Osteocyte (in vitro differentiated cells): ENCODE measurements around the gene NUMBL. TPM values are rescaled to one million over a fixed set of nuclear protein-coding genes. Genes with fewer than 3 reads are reported as not detected.

Experiments used
- DNase-seq: peaks from one replicate; pipeline ENCODE4 v3.0.0; 2021; ENCODE audit warnings: mixed read lengths; ENCODE audit not compliant: unreplicated experiment; ENCODE audit errors: extremely low spot score
- H3K27ac Mint-ChIP-seq: one replicate; pipeline ENCODE4 v1.8.0; 2021; ENCODE audit warnings: mild to moderate bottlenecking, mixed read lengths; ENCODE audit not compliant: unreplicated experiment
- H3K27me3 Mint-ChIP-seq: one replicate; pipeline ENCODE4 v1.8.0; 2021; ENCODE audit warnings: mixed read lengths; ENCODE audit not compliant: unreplicated experiment
- H3K36me3 Mint-ChIP-seq: one replicate; pipeline ENCODE4 v1.8.0; 2021; ENCODE audit warnings: mixed read lengths; ENCODE audit not compliant: unreplicated experiment
- H3K4me1 Mint-ChIP-seq: one replicate; pipeline ENCODE4 v1.8.0; 2021; ENCODE audit warnings: mixed read lengths; ENCODE audit not compliant: unreplicated experiment
- H3K4me3 Mint-ChIP-seq: one replicate; pipeline ENCODE4 v1.8.0; 2021; ENCODE audit warnings: mild to moderate bottlenecking, moderate library complexity, mixed read lengths; ENCODE audit not compliant: unreplicated experiment
- H3K9me3 Mint-ChIP-seq: one replicate; pipeline ENCODE4 v1.8.0; 2021; ENCODE audit warnings: mixed read lengths; ENCODE audit not compliant: unreplicated experiment
- total RNA-seq: library from RNA; stranded (reverse); gene quantifications from 2 replicates; pipeline ENCODE4 v1.2.1, GENCODE V29; 2021
- TF ChIP-seq, protein P1 (sequence below): fragments of 200-600 bp; sonication (generic); IDR thresholded peaks from 2 replicates; pipeline ENCODE4 v1.5.0; 2021; ENCODE audit warnings: antibody characterized with exemption, mild to moderate bottlenecking, moderate library complexity

Gene NUMBL
- total RNA-seq, 1 donor from 2014 or later: 67.1 TPM

DNA sequence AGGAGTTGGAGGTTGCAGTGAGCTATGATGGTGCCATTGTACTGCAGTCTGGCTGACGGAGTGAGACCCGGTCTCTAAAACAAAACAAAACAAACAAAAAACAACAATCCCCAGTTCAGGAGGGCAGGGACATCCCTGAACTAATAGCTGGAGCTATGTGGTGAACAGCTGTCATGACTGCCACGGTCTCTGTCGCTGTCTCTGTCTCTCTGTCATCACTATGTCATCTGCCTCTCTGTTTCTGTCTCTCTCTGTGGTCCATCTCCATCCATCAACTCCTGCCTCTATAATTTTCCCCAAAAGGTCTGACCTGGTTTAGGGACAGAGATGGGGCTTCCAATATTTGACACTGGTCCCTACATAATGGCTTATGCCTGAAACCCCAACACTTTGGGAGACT is 33.9 kb upstream of the NUMBL start:
- Mint-ChIP-seq H3K27ac (no peak overlapping the region), H3K36me3 (peaks cover 29% of the 10 kb centered on the region), H3K27me3 (no peaks in the 10 kb centered on the region), H3K4me3 (no peak overlapping the region), H3K9me3 (no peaks in the 10 kb centered on the region), H3K4me1 (peaks cover 24% of the 10 kb centered on the region)
- TF ChIP-seq, protein P1, sequence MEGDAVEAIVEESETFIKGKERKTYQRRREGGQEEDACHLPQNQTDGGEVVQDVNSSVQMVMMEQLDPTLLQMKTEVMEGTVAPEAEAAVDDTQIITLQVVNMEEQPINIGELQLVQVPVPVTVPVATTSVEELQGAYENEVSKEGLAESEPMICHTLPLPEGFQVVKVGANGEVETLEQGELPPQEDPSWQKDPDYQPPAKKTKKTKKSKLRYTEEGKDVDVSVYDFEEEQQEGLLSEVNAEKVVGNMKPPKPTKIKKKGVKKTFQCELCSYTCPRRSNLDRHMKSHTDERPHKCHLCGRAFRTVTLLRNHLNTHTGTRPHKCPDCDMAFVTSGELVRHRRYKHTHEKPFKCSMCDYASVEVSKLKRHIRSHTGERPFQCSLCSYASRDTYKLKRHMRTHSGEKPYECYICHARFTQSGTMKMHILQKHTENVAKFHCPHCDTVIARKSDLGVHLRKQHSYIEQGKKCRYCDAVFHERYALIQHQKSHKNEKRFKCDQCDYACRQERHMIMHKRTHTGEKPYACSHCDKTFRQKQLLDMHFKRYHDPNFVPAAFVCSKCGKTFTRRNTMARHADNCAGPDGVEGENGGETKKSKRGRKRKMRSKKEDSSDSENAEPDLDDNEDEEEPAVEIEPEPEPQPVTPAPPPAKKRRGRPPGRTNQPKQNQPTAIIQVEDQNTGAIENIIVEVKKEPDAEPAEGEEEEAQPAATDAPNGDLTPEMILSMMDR: no peak
- no peak for DNase-seq

DNA sequence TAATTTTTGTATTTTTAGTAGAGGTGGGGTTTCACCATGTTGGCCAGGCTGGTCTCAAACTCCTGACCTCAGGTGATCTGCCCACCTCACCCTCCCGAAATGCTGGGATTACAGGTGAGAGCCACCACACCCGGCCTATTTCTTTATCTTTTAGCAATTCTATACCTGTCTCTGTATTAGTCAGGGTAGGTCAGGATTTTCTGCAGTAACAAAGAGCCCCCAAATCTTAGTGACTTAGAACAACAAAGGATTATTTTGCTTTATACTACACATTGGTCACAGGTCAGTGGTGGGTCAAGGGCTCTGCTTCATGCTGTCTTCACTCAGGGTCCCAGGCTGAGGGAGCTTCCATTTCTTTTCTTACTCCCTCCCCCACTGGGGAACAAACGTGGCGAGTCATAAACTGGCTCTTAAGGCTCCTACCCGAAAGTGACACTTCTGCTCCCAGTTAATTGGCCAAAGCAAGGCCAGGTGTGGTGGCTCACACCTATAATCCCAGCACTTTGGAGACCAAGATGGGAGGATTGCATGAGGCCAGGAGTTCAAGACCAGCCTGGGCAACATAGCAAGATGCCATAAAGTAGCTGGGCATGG is 33.3 kb upstream of the NUMBL start:
- TF ChIP-seq, protein P1: no peak
- Mint-ChIP-seq H3K9me3 (no peaks in the 10 kb centered on the region), H3K36me3 (peaks cover 29% of the 10 kb centered on the region), H3K27ac (no peak overlapping the region), H3K4me1 (peaks cover 30% of the 10 kb centered on the region), H3K4me3 (no peak overlapping the region), H3K27me3 (no peaks in the 10 kb centered on the region)
- DNase-seq: no peak

DNA sequence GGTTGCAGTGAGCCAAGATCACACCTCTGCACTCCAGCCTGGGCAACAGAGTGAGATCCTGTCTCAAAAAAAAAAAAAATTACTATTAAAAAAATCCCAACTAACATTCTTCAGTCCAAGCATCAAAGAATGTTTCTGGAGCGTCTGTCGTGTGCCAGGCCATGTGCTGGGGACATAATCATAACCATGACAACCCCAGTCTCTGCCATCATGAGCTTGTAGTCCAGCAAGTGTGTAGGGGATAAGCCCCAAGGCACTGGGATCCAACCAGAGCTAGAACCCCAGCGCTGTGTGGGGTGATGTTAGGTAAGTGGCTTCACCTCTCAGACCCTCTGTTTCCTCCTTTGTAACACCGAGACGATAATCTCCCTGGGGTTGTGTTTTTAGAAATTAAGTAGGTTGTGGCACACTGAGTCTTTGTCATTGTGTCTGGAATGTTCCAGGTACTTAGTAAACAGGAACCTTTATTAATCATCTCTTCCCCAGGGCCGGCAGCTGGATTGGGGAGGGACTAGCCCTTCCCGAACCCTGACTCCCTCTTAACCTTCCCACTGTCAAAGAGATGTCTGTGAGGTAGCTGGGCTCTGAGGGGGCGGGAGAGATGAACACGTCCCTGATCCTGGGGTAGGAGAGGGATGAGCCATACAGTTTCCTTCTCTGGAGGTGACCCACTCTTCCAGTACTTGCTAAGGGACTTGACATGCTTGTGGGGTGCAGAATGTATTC is 31.6 kb upstream of the NUMBL start:
- Mint-ChIP-seq H3K36me3 (peaks cover 21% of the 10 kb centered on the region), H3K9me3 (no peaks in the 10 kb centered on the region), H3K27me3 (no peaks in the 10 kb centered on the region), H3K4me3 (no peak overlapping the region), H3K27ac (no peak overlapping the region), H3K4me1 (peaks cover 41% of the 10 kb centered on the region)
- TF ChIP-seq, protein P1: no peak
- no peak for DNase-seq

DNA sequence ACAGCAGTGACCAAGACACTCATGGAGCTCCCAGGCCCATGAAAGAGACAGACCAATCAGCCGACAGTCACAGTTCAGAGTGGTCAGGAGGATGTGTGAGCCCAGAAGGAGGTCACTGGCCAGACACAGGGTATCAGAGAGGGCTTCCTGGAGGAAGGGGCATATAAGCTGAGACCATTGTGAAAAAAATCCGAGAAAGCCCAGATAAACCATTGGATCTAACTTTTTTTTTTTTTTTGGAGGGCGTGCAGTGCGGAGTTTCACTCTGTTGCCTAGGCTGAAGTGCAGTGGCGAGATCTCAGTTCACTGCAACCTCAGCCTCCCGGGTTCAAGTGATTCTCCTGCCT is 30.7 kb upstream of the NUMBL start:
- TF ChIP-seq, protein P1: no peak
- Mint-ChIP-seq H3K4me3 (no peak overlapping the region), H3K36me3 (peaks cover 17% of the 10 kb centered on the region), H3K27ac (peak overlapping the region; percentile 74), H3K27me3 (no peaks in the 10 kb centered on the region), H3K4me1 (peaks cover 44% of the 10 kb centered on the region), H3K9me3 (no peaks in the 10 kb centered on the region)
- DNase-seq: no peak

DNA sequence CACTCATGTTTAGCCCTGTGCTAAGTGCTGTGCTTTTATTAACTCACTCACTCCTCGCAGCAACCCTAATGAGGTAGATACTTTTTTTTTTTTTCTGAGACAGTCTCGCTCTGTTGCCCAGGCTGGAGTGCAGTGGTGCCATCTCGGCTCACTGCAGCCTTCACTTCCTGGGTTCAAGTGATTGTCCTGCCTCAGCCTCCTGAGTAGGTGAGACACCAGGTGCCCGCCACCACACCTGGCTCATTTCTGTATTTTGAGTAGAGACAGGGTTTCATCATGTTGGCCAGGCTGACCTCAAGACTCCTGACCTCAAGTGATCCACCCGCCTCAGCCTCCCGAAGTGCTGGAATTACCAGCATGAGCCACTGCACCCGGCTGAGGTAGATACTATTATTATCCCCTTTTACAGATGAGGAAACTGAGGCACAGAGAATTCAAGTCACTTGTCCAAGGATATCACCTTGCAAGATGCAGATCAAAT is 29.0 kb upstream of the NUMBL start:
- peak overlapping the region; percentile 90 for H3K4me3 Mint-ChIP-seq
- peak overlapping the region; percentile 98 for H3K27ac Mint-ChIP-seq
- peaks cover 60% of the 10 kb centered on the region for H3K4me1 Mint-ChIP-seq

More for the DNA sequence above, 29.0 kb upstream of the NUMBL start:
- H3K27me3 Mint-ChIP-seq: no peaks in the 10 kb centered on the region
- H3K9me3 Mint-ChIP-seq: no peaks in the 10 kb centered on the region
- TF ChIP-seq, protein P1: no peak
- peaks cover 15% of the 10 kb centered on the region for H3K36me3 Mint-ChIP-seq
- no peak for DNase-seq
